ENCODE results near the gene RHEB. TPM values are rescaled to one million over a fixed set of nuclear protein-coding genes. Genes with fewer than 3 reads are reported as not detected.

The RHEB gene
- total and polyA plus RNA-seq, 2 of the 4 experiments (the other 2 are of a cell fraction): 19.7 to 67.2 TPM

DNA sequence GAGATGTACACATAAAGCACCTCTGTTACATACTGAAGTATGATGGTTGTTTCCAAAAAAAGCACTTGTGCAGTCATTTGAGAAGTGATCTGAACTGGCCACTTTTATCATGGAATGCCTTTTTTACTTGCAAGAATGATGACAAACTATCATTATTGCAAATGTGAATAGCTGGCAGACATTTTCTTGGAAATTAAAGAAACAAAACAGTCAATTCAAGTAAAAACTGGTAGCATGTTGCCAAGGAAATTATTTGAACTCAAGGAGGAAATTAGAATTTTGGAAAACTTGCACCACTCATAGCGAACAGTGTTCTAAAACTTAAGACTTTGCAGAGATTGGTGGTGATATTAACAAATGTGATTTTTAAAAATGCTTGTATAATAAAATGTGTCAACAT is 6.6 kb downstream of the RHEB start:
- H3K4me3 ChIP-seq (ENCODE audit: insufficient read depth, low read depth, low read length): no peak overlapping the region
- WGBS, 2 experiments (ENCODE audit: extremely low coverage in 2 of 2, insufficient read length in 1 of 2): no CpG with 5 or more reads among the region's 1 CpG

More for the DNA sequence above, 6.6 kb downstream of the RHEB start:
- H3K4me2 ChIP-seq (ENCODE audit: low read depth, low read length): no peak overlapping the region
- H3K9me1 ChIP-seq (ENCODE audit: insufficient read depth, low read length): peaks cover 22% of the 10 kb centered on the region
- H2AK5ac ChIP-seq (ENCODE audit: low read depth, low read length): no peak overlapping the region
- TF ChIP-seq CEBPB (IDR thresholded peaks at IDR 0.05; ENCODE audit: low read depth, low read length) (no peak), RFX5 (IDR thresholded peaks at IDR 0.05; ENCODE audit: low read depth, low read length) (no peak), POLR2A (IDR thresholded peaks at IDR 0.05; ENCODE audit: low read depth, low read length) (no peak), NFE2L2 (IDR thresholded peaks at IDR 0.05; ENCODE audit: low read depth, low read length) (no peak)
- TF ChIP-seq, protein P1, sequence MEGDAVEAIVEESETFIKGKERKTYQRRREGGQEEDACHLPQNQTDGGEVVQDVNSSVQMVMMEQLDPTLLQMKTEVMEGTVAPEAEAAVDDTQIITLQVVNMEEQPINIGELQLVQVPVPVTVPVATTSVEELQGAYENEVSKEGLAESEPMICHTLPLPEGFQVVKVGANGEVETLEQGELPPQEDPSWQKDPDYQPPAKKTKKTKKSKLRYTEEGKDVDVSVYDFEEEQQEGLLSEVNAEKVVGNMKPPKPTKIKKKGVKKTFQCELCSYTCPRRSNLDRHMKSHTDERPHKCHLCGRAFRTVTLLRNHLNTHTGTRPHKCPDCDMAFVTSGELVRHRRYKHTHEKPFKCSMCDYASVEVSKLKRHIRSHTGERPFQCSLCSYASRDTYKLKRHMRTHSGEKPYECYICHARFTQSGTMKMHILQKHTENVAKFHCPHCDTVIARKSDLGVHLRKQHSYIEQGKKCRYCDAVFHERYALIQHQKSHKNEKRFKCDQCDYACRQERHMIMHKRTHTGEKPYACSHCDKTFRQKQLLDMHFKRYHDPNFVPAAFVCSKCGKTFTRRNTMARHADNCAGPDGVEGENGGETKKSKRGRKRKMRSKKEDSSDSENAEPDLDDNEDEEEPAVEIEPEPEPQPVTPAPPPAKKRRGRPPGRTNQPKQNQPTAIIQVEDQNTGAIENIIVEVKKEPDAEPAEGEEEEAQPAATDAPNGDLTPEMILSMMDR (conservative IDR thresholded peaks at IDR 0.05; ENCODE audit: low read depth, low read length): no peak
- ChIA-PET CTCF (no interaction called here), POLR2A (ENCODE audit: unreplicated experiment) (no interaction called here)
- dilution Hi-C loops (cut with HindIII; ENCODE audit: low sequenced_read_pairs, unreplicated experiment) (no loop called here), intact Hi-C loops (cut with micrococcal nuclease) (no loop called here), in situ Hi-C loops (cut with MboI; ENCODE audit: low sequenced_read_pairs) (no loop called here)
- no peak overlapping the region for H4K5ac ChIP-seq (ENCODE audit: low read depth, low read length)
- H3K9ac ChIP-seq (ENCODE audit: low read depth, low read length): no peak overlapping the region
- no peak overlapping the region for H4K91ac ChIP-seq (ENCODE audit: insufficient read depth, low read depth, low read length)
- H3K4ac ChIP-seq (ENCODE audit: low read depth, low read length): no peak overlapping the region
- H4K20me1 ChIP-seq (ENCODE audit: insufficient read depth, low read length): peaks cover 99% of the 10 kb centered on the region
- no TSS peak for BruUV-seq (replicated peaks)
- no peak overlapping the region for H3K27ac ChIP-seq (ENCODE audit: insufficient read depth, low read length)
- no peak overlapping the region for H2BK5ac ChIP-seq (ENCODE audit: low read depth, low read length, poor library complexity, severe bottlenecking)
- no peak overlapping the region for H2BK15ac ChIP-seq (ENCODE audit: low read depth, low read length)
- H2AK9ac ChIP-seq (replicated peaks; ENCODE audit: low read depth, low read length, poor library complexity): no peak overlapping the region
- no peaks in the 10 kb centered on the region for H3K36me3 ChIP-seq (ENCODE audit: control insufficient read depth, insufficient read depth, low read length)
- peaks cover 0 to 71% of the 10 kb centered on the region in 2 experiments; a peak in 2 of 4 replicates for H3K79me1 ChIP-seq (ENCODE audit: low read depth in 1 of 2, low read length in 2 of 2)
- H3K14ac ChIP-seq (replicated peaks; ENCODE audit: low read depth, low read length): no peak overlapping the region
- no peak overlapping the region for H3K56ac ChIP-seq (ENCODE audit: extremely low read depth, insufficient read depth, low read length)
- H3K27me3 ChIP-seq (ENCODE audit: control insufficient read depth, insufficient read depth, low read length): no peaks in the 10 kb centered on the region
- no peak overlapping the region for H2AFZ ChIP-seq (replicated peaks; ENCODE audit: low read length, poor library complexity)
- no peak overlapping the region for H2BK20ac ChIP-seq (ENCODE audit: low read depth, low read length)
- no peak overlapping the region for H2BK120ac ChIP-seq (ENCODE audit: low read depth, low read length)
- no peak for DNase-seq
- H3K18ac ChIP-seq (ENCODE audit: low read depth, low read length): no peak overlapping the region
- no peak overlapping the region for H4K8ac ChIP-seq (ENCODE audit: low read depth in 2 of 2, low read length in 2 of 2)
- no peaks in the 10 kb centered on the region for H3K9me3 ChIP-seq (ENCODE audit: control insufficient read depth, insufficient read depth, low read length)
- H3K4me1 ChIP-seq (ENCODE audit: control insufficient read depth, insufficient read depth, low read length): peaks cover 19% of the 10 kb centered on the region
- no peak overlapping the region for H3K23ac ChIP-seq (ENCODE audit: low read depth, low read length)
- no peak for ATAC-seq (ENCODE audit: low read depth)
